GM08714 (cell line): ENCODE data around the gene DDX3X.

ENCODE experiments used
- H3K4me3 ChIP-seq: fragments of 200-500 bp; sonication (Bioruptor generic); 2 replicates; pipeline ENCODE4 v1.5.1; 2014; ENCODE audit warnings: mild to moderate bottlenecking, low read length, inconsistent platforms
- ZNF274 ChIP-seq: IDR thresholded peaks from 2 replicates; pipeline ENCODE4 v1.6.1; 2012; ENCODE audit warnings: mild to moderate bottlenecking, low read depth, low read length

Gene DDX3X

DNA sequence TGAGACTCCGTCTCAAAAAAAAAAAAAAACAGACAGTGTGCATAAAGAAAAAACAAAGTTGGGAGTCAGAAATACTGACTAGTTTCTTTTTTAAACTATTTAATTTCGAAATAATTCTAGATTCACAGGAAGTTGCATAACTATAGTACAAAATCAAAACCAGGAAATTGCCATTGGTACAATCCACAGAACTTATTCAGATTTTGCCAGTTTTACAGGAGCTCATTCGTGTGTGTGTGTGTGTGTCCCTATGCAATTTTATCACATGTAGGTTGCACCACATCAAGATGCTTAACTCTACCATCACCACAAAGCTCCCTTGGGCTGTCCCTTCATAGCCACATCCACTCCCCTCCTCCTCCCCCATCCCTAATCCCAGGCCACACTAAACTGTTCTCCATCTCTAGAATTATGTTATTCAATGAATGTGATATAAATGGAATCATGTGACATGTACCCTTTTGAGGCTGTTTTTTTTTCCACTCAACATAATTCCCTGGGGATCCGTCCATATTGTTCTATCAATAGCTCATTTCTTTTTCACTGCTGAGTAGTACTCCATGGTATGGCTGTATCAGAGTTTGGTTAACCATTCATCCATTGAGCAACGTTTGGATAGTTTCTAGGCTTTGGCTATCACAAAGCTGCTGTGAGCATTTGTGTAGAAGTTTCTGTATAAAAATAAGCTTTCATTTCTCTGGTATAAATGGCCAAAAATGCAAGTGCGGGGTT, 16.3 kb upstream of the DDX3X start:
- no peak overlapping the region for H3K4me3 ChIP-seq

DNA sequence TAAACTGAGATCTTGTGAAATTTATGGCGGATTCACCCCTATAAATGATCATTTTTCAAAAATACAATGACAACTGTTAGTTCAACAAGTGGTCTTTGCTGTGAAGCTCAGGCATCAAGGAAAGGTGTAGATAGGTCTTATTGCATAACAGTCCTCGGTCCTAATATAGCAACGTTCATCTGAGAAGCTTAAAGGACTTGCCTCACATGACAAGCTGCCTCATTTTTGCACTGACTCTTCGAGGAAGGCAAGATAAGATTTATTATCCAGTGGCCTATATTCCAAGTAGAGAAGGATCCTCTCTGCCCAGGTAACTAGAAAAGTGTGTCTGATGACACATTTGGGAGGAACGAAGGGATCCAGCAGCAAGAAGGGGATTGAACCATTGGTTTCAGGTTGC, 13.6 kb upstream of the DDX3X start:
- no peak for TF ChIP-seq ZNF274
- no peak overlapping the region for H3K4me3 ChIP-seq

More for the DNA sequence above, 16.3 kb upstream of the DDX3X start:
- no peak for TF ChIP-seq ZNF274

DNA sequence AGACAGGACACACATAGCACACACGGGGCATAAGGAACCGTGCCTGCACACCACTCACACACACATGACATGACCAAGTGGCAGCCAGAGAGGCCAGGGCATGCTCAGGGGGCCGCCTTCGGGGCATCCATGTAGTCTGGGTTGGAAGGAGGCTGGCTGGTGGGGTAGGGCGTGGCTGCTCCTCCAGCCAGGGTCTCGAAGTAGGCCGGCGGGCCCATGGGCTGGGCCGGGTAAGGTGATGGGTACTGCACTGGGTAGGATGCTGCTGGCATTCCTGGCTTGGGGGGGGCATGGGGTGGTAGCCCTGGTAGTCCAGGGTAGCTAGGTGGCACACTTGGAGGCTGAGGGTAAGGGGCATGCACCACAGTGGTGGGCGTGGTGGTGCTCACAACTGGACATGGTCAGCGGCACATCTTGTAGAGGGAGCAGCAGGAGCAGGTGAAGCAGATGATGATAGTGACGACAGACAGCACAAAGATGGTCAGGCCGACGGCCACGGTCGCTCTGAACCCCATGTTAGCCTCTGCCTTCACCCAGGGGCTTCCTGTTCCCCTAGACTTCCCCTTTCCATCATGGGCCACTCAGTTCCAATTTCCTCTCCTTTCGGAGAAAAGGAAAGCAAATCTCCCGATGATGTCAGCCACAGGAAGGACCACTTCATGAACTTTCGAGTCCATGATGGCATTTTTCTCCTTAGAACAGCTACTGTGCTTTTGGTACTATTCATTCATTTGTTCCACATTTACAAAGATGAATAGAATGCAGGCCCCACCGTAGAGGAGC, 10.9 kb upstream of the DDX3X start:
- H3K4me3 ChIP-seq, result no peak overlapping the region
- TF ChIP-seq ZNF274, result no peak

DNA sequence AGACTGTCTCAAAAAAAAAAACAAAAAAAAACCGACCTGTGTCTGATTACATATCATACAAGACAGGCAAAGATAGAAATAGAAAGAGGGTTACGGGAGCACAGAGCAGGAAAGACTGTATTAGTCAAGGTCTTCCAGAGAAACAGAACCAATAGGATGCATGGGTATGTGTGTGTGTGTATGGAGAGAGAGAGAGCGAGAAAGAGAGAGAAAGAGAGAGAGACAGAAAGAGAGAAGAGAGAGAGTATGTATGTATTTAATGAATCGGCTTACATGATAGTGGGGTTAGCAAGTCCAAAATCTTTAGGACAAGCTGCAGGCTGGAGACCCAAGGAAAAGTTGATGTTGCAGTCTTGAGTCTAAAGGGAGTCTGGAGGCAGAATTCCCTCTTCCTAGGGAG, 7.5 kb upstream of the DDX3X start:
- no peak for TF ChIP-seq ZNF274

DNA sequence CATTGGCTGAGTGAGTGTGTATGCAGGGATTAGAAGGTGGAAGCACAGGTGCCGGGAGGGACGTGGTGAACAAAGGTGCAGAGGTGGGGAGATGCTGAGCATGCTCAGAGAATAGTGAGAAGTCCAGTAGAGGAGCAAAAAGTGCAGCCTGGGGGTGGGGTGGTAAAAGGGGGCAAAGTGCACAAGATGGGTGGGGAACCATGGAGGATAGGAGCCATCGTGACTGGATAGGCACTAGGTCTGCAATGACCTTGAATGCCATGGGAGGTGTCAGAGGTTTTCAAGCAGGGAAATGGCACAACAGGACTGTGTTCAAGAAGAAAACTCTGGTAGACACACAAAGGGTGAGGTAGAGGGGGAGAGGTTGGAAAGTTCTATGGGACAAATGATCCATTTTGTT, 6.6 kb upstream of the DDX3X start:
- TF ChIP-seq ZNF274, result no peak

More for the DNA sequence above, 7.5 kb upstream of the DDX3X start:
- H3K4me3 ChIP-seq, result no peak overlapping the region

DNA sequence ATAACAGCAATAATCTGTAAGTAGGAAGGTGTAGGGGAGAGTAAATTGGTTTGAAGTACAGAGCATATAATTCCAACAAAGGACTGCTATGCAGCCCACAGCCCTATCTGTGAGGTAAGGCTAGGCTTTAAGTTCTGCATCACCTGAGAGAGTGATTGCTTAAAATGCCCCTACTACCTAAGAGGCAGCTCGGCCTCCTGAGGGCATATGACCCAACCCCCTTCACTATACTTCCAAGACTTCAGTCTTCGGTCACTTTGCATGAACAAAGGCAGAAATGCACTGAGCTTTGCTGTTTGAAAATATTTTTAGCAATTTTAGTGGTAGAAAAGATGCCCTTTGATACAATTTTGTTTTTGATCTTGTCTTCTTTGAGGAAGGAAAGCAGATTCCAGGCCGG, 4.9 kb upstream of the DDX3X start:
- no peak overlapping the region for H3K4me3 ChIP-seq
- no peak for TF ChIP-seq ZNF274

More for the DNA sequence above, 6.6 kb upstream of the DDX3X start:
- no peak overlapping the region for H3K4me3 ChIP-seq

DNA sequence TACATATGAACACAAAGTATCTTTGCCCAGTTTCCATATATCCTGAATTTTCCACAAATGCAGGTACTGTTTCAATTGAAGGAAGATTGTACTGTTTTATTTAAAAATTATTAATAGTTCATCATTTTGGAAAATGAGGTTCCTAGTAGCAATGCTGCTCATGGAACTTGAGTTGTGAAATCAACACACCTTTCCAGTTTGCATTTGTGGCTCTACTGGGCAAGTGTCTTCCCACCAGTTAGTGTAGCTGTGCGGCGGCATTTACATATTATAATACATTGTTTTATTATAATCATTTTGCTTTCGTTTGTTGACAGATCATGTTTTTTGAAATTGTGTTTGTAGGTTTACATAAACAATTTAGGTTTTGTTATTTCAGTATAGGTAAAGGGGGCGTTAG, 2.0 kb upstream of the DDX3X start:
- TF ChIP-seq ZNF274, result no peak
- peak overlapping the region; percentile 88 for H3K4me3 ChIP-seq

DNA sequence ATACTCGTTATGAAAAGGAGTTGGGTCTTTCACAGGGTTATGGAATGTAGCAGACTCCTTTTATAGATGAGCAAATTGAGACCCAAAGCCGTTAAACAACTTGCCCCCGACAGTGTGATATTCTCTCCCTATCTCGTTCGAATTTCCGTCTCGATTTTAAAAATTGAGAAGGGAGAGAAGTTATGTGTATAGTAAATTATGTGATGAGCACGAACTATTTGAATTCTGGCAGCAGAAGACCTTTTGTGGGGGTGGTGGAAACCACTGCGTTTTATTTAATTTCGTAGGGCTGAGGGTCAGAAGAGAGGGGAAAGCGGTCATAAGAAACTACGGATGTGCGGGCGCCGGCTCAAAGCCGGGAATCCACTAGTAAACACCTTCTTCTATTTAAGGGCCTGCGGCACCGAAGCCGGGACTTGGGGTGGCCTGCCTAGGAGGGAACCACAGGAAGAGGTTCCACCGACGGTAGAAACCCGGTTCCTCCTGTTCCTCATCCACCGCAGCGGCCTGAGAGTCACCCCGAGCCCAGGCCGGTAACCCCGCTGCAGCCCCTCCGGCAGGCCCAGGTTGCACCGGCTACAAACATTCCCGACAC, 1.5 kb upstream of the DDX3X start:
- peak overlapping the region; percentile 86 for H3K4me3 ChIP-seq
- no peak for TF ChIP-seq ZNF274

DNA sequence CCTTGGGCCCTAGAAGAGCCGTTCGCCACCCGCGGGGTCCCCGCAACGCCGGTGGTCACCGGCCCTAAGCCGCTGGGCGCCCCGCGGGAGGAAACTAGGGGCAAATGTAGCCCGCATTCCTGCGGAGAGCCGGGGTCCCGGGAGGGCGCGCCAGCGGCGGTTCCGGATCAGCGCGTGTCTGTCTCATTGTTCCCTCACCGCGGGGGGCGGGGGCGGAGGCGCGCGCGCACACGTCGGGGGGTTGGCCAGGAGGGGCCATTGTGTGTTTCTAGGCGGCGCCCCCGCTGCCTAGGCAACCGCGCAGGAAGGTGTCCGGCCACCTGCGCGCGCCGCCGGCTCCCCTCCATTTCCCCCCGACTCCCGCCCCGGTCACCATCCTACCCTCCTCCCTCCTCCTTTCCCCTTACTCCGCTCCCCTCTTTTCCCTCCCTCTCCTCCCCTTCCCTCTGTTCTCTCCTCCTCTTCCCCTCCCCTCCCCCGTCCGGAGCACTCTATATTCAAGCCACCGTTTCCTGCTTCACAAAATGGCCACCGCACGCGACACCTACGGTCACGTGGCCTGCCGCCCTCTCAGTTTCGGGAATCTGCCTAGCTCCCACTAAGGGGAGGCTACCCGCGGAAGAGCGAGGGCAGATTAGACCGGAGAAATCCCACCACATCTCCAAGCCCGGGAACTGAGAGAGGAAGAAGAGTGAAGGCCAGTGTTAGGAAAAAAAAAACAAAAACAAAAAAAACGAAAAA, 789 bp upstream of the DDX3X start:
- peak overlapping the region; percentile 86 for H3K4me3 ChIP-seq
- TF ChIP-seq ZNF274, result no peak

DNA sequence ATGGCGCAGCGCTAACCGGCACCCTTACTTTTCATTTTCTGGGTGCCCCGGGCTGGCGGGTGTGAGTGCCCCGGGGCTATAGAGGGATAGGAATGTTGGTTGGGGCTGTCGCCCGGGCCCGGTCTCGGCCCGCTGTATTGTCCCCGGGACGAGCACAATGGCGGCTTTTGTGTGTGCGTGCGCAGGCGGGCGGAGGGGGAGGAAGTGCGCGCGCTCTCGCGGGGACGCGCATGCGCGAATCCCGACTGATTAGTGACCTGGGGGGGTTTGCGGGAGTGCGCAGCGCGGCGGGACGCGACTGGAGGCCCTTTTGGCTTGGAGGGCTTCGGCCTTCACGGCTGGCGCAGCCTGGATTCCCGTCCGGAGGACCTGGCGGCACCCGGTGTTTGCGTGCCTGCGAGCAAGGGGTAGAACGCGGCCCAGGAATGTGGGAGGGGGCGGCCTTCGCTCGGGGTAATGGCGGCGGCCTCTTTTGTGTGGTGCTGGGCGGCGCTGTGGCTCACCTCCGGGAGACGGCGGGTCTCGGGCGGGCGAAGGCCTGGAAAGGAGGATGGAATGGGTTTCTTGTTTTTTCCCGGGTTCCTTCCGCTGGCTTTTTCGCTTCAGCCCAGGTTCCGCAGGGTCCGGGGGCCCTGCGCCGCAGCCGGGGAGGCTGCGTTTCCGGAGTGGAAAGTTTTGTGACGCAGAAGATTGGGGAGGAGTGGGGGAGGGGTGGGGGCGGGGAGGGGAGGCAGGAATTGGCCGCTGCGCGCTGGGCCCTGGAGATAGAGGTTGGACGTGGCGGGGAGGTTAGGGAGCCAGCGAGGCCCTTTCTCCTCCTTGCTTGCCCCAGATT, 618 bp downstream of the DDX3X start:
- TF ChIP-seq ZNF274, result no peak
- H3K4me3 ChIP-seq, result peak overlapping the region; percentile 86

DNA sequence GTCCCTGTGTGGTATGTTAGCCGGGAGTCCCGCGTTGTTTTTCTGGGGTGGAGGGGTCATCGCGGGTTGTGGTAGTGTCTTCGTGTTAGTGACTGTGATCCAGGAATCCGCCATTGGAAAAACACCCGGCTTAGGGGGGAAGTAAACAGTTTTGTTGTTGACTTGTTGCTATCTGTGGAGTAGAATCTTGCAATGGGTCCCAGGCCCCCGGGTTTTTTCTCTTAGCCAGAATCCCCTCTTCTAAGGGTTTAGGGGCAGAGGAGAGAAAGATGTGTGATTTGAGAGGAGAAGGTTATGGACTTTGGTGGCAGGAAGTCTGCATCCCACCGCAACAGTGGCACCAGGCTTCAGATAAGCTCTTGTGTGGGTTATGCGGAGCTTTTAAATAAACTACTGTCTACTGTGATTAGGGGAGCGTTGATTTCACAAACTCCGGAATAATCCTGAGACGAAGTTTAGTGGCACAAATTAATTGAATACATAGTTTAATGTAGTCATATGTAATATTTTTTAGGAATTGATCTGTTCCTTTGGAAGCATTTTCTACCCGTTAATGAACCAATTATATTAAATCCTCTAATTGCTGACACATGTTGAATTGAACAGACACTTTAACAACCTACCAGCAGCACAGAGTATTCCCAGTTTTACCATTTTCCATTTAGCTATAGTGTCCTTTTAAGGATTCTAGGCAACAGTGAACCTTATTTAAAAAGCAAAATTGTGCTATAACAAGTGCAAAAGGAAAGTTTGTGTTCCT, 1.4 kb downstream of the DDX3X start:
- TF ChIP-seq ZNF274, result no peak
- peak overlapping the region; percentile 86 for H3K4me3 ChIP-seq

DNA sequence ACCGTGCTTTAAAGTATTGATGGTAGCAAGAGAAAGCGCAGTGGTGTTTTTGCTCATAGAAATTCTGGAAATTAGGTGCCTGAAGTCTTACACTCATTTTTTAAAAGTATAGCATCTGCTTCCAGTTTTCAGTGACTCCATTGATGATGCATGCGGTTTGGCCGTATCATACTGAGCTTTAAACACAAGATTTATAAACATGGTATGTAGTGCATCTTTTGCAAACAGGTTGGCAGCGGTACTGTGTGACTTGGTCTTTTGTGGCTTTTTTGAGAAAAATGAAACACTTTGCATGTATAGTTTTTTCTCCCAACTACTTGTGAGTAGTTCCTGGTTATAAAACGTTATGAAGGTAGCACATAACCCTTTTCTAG, 2.0 kb downstream of the DDX3X start:
- no peak for TF ChIP-seq ZNF274
- peak overlapping the region; percentile 86 for H3K4me3 ChIP-seq

DNA sequence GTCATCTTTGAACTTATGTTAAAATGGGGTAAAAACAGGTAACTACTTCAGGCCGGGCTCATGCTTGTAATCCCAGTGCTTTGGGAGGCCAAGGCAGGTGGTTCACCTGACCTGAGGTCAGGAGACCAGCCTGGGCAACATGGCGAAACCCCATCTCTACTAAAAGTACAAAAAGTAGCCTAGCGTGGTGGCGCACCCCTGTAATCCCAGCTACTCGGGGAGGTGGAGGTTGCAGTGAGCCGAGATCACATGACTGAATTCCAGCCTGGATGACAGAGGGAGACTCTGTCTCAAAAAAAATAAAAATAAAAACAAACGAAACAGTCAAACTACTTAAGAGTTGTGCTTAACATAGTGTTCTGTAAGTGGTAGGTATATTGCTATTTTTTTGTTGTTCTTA, 2.5 kb downstream of the DDX3X start:
- TF ChIP-seq ZNF274, result no peak
- H3K4me3 ChIP-seq, result peak overlapping the region; percentile 86
